Loucy (cell line): Measurements from ENCODE around the gene STK40.

Source experiments
- H2AFZ ChIP-seq: fragments of 200-600 bp; sonication (generic); 2 replicates; pipeline ENCODE4 v1.6.0; 2016; ENCODE audit warnings: antibody characterized with exemption, mild to moderate bottlenecking, low read length, moderate library complexity
- H3F3A ChIP-seq: fragments of 200-600 bp; 2 replicates; pipeline ENCODE4 v1.6.0; 2016; ENCODE audit warnings: antibody characterized with exemption, low read depth, mild to moderate bottlenecking
- H3K27me3 ChIP-seq: fragments of 200-600 bp; sonication (generic); 2 replicates; pipeline ENCODE4 v1.6.1; 2014; ENCODE audit warnings: low read length, mild to moderate bottlenecking; ENCODE audit not compliant: insufficient read depth, poor library complexity, severe bottlenecking
- H3K36me3 ChIP-seq: fragments of 200-600 bp; sonication (generic); 2 replicates; pipeline ENCODE4 v1.6.1; 2016; ENCODE audit warnings: low read length; ENCODE audit not compliant: insufficient read depth
- H3K4me1 ChIP-seq: fragments of 200-600 bp; sonication (generic); 2 replicates; pipeline ENCODE4 v1.5.1; 2014; ENCODE audit warnings: low read length, mild to moderate bottlenecking; ENCODE audit not compliant: insufficient read depth, poor library complexity, severe bottlenecking
- H3K4me2 ChIP-seq: fragments of 200-600 bp; sonication (generic); 2 replicates; pipeline ENCODE4 v1.6.0; 2014; ENCODE audit warnings: antibody characterized with exemption, low read length, low read depth, mild to moderate bottlenecking; ENCODE audit not compliant: poor library complexity, severe bottlenecking
- H3K4me3 ChIP-seq: fragments of 200-600 bp; sonication (generic); 2 replicates; pipeline ENCODE4 v1.5.1; 2014; ENCODE audit warnings: low read length, mild to moderate bottlenecking, mixed read lengths; ENCODE audit not compliant: poor library complexity, severe bottlenecking
- H3K79me2 ChIP-seq: fragments of 200-600 bp; sonication (generic); 2 replicates; pipeline ENCODE4 v1.6.1; 2014; ENCODE audit warnings: low read length; ENCODE audit not compliant: insufficient read depth
- H3K9ac ChIP-seq: fragments of 200-600 bp; sonication (generic); 2 replicates; pipeline ENCODE4 v1.6.0; 2014; ENCODE audit warnings: mild to moderate bottlenecking, low read depth, low read length, moderate library complexity; ENCODE audit not compliant: poor library complexity, severe bottlenecking
- H3K9me2 ChIP-seq: fragments of 200-600 bp; sonication (generic); replicated peaks from 2 replicates; pipeline ENCODE4 v1.6.1; 2016; ENCODE audit warnings: low read depth, low read length, mixed read lengths
- H3K9me3 ChIP-seq: fragments of 200-600 bp; sonication (generic); 2 replicates; pipeline ENCODE4 v1.6.1; 2014; ENCODE audit warnings: mild to moderate bottlenecking, antibody characterized with exemption, low read length, low read depth; ENCODE audit not compliant: insufficient read depth
- H4K20me1 ChIP-seq: fragments of 200-600 bp; sonication (generic); 2 replicates; pipeline ENCODE4 v1.6.0; 2014; ENCODE audit warnings: antibody characterized with exemption, low read length, mild to moderate bottlenecking; ENCODE audit not compliant: insufficient read depth, poor library complexity, severe bottlenecking
- EZH2phosphoT487 ChIP-seq: fragments of 200-600 bp; IDR thresholded peaks from 2 replicates; pipeline ENCODE4 v1.6.1; 2018; ENCODE audit warnings: antibody characterized with exemption, mild to moderate bottlenecking, moderate library complexity, borderline replicate concordance
- TF ChIP-seq, protein P1 (sequence below): fragments of 200-600 bp; sonication (generic); conservative IDR thresholded peaks from 2 replicates; pipeline ENCODE4 v1.5.1; 2014; ENCODE audit warnings: mild to moderate bottlenecking, antibody characterized with exemption, low read length

STK40 gene

DNA sequence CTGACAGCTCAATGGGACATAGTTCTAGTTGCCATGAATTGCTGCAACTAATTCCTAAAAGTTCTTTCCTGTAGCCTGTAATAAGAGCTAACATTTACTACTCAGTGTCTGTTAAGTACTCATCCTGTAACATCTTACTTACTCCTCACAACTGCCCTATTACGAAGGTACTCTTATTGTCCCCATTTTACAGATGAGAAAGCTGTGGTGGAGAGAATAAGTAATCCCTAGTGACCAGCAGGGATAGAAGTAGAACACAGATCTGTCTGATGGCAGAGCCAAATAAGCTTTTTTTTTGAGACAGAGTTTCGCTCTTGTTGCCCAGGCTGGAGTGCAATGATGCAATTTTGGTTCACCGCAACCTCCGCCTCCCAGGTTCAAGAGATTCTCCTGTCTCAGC, 3.1 kb downstream of the STK40 start:
- H4K20me1 ChIP-seq: peaks cover 4% of the 10 kb centered on the region

DNA sequence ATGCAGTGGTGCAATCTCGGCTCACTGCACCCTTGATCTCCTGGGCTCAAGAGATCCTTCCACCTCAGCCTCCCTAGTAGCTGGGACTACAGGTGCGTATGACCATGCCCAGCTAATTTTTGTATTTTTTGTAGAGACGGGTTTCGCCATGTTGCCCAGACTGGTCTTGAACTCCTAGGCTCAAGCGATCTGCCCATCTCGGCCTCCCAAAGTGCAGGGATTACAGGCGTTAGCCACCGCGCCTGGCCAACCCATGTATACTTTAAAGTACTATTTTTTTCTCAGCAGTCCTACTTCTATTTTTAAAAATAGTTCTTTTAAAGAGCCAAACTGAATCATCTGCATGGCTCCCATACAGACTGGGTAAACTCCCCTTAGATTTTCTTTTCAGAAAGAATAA, 3.5 kb downstream of the STK40 start:
- H3K4me1 ChIP-seq: peaks cover 48% of the 10 kb centered on the region
- H3K79me2 ChIP-seq: peaks cover 78% of the 10 kb centered on the region
- no peak overlapping the region for H3K9ac ChIP-seq
- no peak overlapping the region for H3K4me3 ChIP-seq
- H3F3A ChIP-seq: peaks cover 3% of the 10 kb centered on the region; the same call in 1 of the 2 replicates
- H3K27me3 ChIP-seq: no peaks in the 10 kb centered on the region
- TF ChIP-seq, protein P1, sequence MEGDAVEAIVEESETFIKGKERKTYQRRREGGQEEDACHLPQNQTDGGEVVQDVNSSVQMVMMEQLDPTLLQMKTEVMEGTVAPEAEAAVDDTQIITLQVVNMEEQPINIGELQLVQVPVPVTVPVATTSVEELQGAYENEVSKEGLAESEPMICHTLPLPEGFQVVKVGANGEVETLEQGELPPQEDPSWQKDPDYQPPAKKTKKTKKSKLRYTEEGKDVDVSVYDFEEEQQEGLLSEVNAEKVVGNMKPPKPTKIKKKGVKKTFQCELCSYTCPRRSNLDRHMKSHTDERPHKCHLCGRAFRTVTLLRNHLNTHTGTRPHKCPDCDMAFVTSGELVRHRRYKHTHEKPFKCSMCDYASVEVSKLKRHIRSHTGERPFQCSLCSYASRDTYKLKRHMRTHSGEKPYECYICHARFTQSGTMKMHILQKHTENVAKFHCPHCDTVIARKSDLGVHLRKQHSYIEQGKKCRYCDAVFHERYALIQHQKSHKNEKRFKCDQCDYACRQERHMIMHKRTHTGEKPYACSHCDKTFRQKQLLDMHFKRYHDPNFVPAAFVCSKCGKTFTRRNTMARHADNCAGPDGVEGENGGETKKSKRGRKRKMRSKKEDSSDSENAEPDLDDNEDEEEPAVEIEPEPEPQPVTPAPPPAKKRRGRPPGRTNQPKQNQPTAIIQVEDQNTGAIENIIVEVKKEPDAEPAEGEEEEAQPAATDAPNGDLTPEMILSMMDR: no peak
- no peak for TF ChIP-seq EZH2phosphoT487
- H3K9me2 ChIP-seq: no peaks in the 10 kb centered on the region
- H4K20me1 ChIP-seq: peaks cover 4% of the 10 kb centered on the region
- no peak overlapping the region for H2AFZ ChIP-seq
- H3K36me3 ChIP-seq: no peaks in the 10 kb centered on the region
- no peaks in the 10 kb centered on the region for H3K9me3 ChIP-seq
- peak overlapping the region; percentile 91 for H3K4me2 ChIP-seq

More for the DNA sequence above, 3.1 kb downstream of the STK40 start:
- H2AFZ ChIP-seq: no peak overlapping the region
- TF ChIP-seq, protein P1: no peak
- TF ChIP-seq EZH2phosphoT487: no peak
- H3K79me2 ChIP-seq: peaks cover 74% of the 10 kb centered on the region
- peaks cover 3% of the 10 kb centered on the region; the same call in 1 of the 2 replicates for H3F3A ChIP-seq
- no peaks in the 10 kb centered on the region for H3K9me2 ChIP-seq
- H3K4me2 ChIP-seq: peak overlapping the region; percentile 91
- no peaks in the 10 kb centered on the region for H3K9me3 ChIP-seq
- H3K36me3 ChIP-seq: no peaks in the 10 kb centered on the region
- peaks cover 50% of the 10 kb centered on the region for H3K4me1 ChIP-seq
- no peak overlapping the region for H3K9ac ChIP-seq
- H3K27me3 ChIP-seq: no peaks in the 10 kb centered on the region
- no peak overlapping the region for H3K4me3 ChIP-seq

DNA sequence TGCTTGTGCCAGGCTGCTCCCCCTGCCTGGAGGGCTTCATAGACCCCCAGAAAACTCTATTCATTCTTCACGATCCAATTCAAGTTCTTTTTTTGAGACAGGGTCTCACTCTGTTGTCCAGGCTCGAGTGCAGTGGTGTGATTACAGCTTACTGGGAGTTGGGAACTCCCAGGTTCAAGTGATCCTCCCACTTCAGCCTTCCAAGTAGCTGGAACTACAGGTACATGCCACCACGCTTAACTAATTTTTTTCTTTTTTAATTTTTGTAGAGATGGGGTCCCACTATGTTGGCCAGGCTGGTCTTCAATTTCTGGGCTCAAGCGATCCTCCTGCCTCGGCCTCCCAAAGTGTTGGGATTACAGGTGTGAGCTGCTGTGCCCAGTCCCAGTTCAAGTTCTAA, 4.3 kb downstream of the STK40 start:
- no peaks in the 10 kb centered on the region for H3K27me3 ChIP-seq
- H3K9me2 ChIP-seq: no peaks in the 10 kb centered on the region
- TF ChIP-seq EZH2phosphoT487: no peak
- TF ChIP-seq, protein P1: no peak
- H3K9me3 ChIP-seq: no peaks in the 10 kb centered on the region
- H3K4me1 ChIP-seq: peaks cover 43% of the 10 kb centered on the region
- no peak overlapping the region for H3K4me3 ChIP-seq
- peak overlapping the region; percentile 30 for H3K4me2 ChIP-seq
- no peaks in the 10 kb centered on the region for H3K36me3 ChIP-seq
- peaks cover 3% of the 10 kb centered on the region; the same call in 1 of the 2 replicates for H3F3A ChIP-seq
- peaks cover 4% of the 10 kb centered on the region for H4K20me1 ChIP-seq
- H3K9ac ChIP-seq: no peak overlapping the region
- H3K79me2 ChIP-seq: peaks cover 86% of the 10 kb centered on the region
- no peak overlapping the region for H2AFZ ChIP-seq
